HG03378 (cell line): ENCODE data around the gene TAB2.
A peak's percentile ranks its signal among the peaks of the same experiment; 100 is the strongest.
"Not testable (repeated sequence)": the region's sequence is repeated elsewhere in the genome, so short reads cannot be mapped to it uniquely, and the experiment has no call there.

Experiments
- ATAC-seq: cut with Tn5 transposase; IDR thresholded peaks from one replicate; pipeline ENCODE4 v1.9.1; 2021; ENCODE audit warnings: mild to moderate bottlenecking, moderate library complexity; ENCODE audit not compliant: unreplicated experiment

The TAB2 gene

GRCh38 chr6:149311766-149312165 lies 5.7 kb upstream of the TAB2 start:
- no peak for ATAC-seq

- no peak for ATAC-seq
These were observed 4.4 kb upstream of the TAB2 start for GRCh38 chr6:149313070-149313469.

- no peak for ATAC-seq
These were observed 3.7 kb upstream of the TAB2 start for GRCh38 chr6:149313861-149314260.

GRCh38 chr6:149314325-149314905 lies 3.1 kb upstream of the TAB2 start:
- no peak for ATAC-seq

- ATAC-seq = no peak
These were observed 1.3 kb upstream of the TAB2 start for GRCh38 chr6:149316108-149316727.

GRCh38 chr6:149316740-149317643 lies 520 bp upstream of the TAB2 start:
- peak; percentile 67 for ATAC-seq

- no peak for ATAC-seq
These were observed 1.2 kb downstream of the TAB2 start for GRCh38 chr6:149318581-149319286.

- no peak for ATAC-seq
These were observed 1.9 kb downstream of the TAB2 start for GRCh38 chr6:149319422-149319821.

- ATAC-seq = not testable (repeated sequence)
These were observed 2.5 kb downstream of the TAB2 start for GRCh38 chr6:149320016-149320415.

- no peak for ATAC-seq
These were observed 3.3 kb downstream of the TAB2 start for GRCh38 chr6:149320796-149321195.

GRCh38 chr6:149323353-149323752 lies 5.8 kb downstream of the TAB2 start:
- ATAC-seq = no peak

- no peak for ATAC-seq
These were observed 6.4 kb downstream of the TAB2 start for GRCh38 chr6:149323925-149324324.

GRCh38 chr6:149324428-149324827 lies 6.9 kb downstream of the TAB2 start:
- ATAC-seq = no peak

- no peak for ATAC-seq
These were observed 8.2 kb downstream of the TAB2 start for GRCh38 chr6:149325648-149326236.

- no peak for ATAC-seq
These were observed 10.1 kb downstream of the TAB2 start for GRCh38 chr6:149327638-149328037.

GRCh38 chr6:149328083-149328482 lies 10.6 kb downstream of the TAB2 start:
- no peak for ATAC-seq

GRCh38 chr6:149329529-149329928 lies 12.0 kb downstream of the TAB2 start:
- ATAC-seq = no peak

GRCh38 chr6:149330133-149330532 lies 12.6 kb downstream of the TAB2 start:
- no peak for ATAC-seq

GRCh38 chr6:149331043-149331807 lies 13.7 kb downstream of the TAB2 start:
- no peak for ATAC-seq

GRCh38 chr6:149331871-149332270 lies 14.4 kb downstream of the TAB2 start:
- no peak for ATAC-seq
